Endothelial cell (in vitro differentiated cells): ENCODE measurements around the gene PON2. TPM values are rescaled to one million over a fixed set of nuclear protein-coding genes. Genes with fewer than 3 reads are reported as not detected.
"Not testable (repeated sequence)": the region's sequence is repeated elsewhere in the genome, so short reads cannot be mapped to it uniquely, and the experiment has no call there.

ENCODE experiments used
- DNase-seq: peaks from one replicate; pipeline ENCODE4 v3.0.0; 2021; ENCODE audit warnings: low spot score
- H3K27ac Mint-ChIP-seq: one replicate; pipeline ENCODE4 v1.8.0; 2021; ENCODE audit warnings: mixed read lengths, inconsistent platforms; ENCODE audit not compliant: unreplicated experiment
- H3K27me3 Mint-ChIP-seq: one replicate; pipeline ENCODE4 v1.8.0; 2021; ENCODE audit warnings: mild to moderate bottlenecking, moderate library complexity, mixed read lengths, inconsistent platforms; ENCODE audit not compliant: unreplicated experiment
- H3K36me3 Mint-ChIP-seq: one replicate; pipeline ENCODE4 v1.8.0; 2021; ENCODE audit warnings: mild to moderate bottlenecking, low read depth, mixed read lengths, inconsistent platforms; ENCODE audit not compliant: unreplicated experiment
- H3K4me1 Mint-ChIP-seq: one replicate; pipeline ENCODE4 v1.8.0; 2021; ENCODE audit warnings: mild to moderate bottlenecking, mixed read lengths, inconsistent platforms; ENCODE audit not compliant: unreplicated experiment
- H3K4me3 Mint-ChIP-seq: one replicate; pipeline ENCODE4 v1.8.0; 2021; ENCODE audit warnings: mild to moderate bottlenecking, mixed read lengths, inconsistent platforms; ENCODE audit not compliant: unreplicated experiment
- H3K9me3 Mint-ChIP-seq: one replicate; pipeline ENCODE4 v1.8.0; 2021; ENCODE audit warnings: mixed read lengths, inconsistent platforms; ENCODE audit not compliant: unreplicated experiment
- CTCF ChIP-seq: fragments of 200-600 bp; sonication (generic); IDR thresholded peaks from one replicate; pipeline ENCODE4 v1.5.0; 2021; ENCODE audit warnings: antibody characterized with exemption; ENCODE audit not compliant: unreplicated experiment
- total RNA-seq: library from RNA; stranded (reverse); fragmentation: NEBNext Ultra II Directional; extraction: Animal tissue kit (Norgen Biotek cat#: 25700); gene quantifications from one replicate; pipeline ENCODE4 v1.2.1, GENCODE V29; 2021; ENCODE audit not compliant: unreplicated experiment

Gene PON2
- total RNA-seq, 1 donor from 2014 or later = 158 TPM

GRCh38 chr7:95467912-95468607, 33.2 kb upstream of the PON2 start:
- no peak overlapping the region for H3K27ac Mint-ChIP-seq
- no peak for TF ChIP-seq CTCF
- H3K4me1 Mint-ChIP-seq = peaks cover 38% of the 10 kb centered on the region
- no peaks in the 10 kb centered on the region for H3K27me3 Mint-ChIP-seq
- H3K36me3 Mint-ChIP-seq = no peaks in the 10 kb centered on the region
- H3K9me3 Mint-ChIP-seq = no peaks in the 10 kb centered on the region
- no peak for DNase-seq
- H3K4me3 Mint-ChIP-seq = no peak overlapping the region

GRCh38 chr7:95460653-95461052, 25.8 kb upstream of the PON2 start:
- H3K27ac Mint-ChIP-seq, H3K36me3 Mint-ChIP-seq, H3K27me3 Mint-ChIP-seq, DNase-seq, H3K4me1 Mint-ChIP-seq, H3K9me3 Mint-ChIP-seq, H3K4me3 Mint-ChIP-seq: not testable (repeated sequence)

DNA sequence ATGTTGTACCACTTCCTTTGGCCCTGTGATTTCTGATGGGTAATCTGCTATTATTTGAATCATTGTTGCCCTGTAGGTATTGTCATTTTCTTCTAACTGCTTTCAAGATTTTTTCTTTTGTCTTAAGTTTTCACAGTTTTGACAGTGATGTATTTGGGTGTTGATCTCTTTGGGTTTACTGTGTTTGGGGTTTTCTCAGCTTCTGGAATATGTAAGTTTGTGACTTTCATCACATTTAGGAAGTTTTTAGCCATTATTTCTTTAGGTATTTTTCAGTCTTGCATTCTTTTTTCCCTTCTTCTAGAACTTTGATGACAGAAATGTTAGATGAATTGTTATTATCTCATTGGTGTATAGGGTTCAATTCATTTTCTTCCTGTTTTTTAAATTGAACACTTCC, 23.1 kb upstream of the PON2 start:
- Mint-ChIP-seq H3K27ac (no peak overlapping the region), H3K36me3 (peaks cover 6% of the 10 kb centered on the region), H3K4me1 (no peaks in the 10 kb centered on the region), H3K4me3 (no peak overlapping the region), H3K27me3 (peaks cover 3% of the 10 kb centered on the region), H3K9me3 (no peaks in the 10 kb centered on the region)
- TF ChIP-seq CTCF = no peak
- no peak for DNase-seq

DNA sequence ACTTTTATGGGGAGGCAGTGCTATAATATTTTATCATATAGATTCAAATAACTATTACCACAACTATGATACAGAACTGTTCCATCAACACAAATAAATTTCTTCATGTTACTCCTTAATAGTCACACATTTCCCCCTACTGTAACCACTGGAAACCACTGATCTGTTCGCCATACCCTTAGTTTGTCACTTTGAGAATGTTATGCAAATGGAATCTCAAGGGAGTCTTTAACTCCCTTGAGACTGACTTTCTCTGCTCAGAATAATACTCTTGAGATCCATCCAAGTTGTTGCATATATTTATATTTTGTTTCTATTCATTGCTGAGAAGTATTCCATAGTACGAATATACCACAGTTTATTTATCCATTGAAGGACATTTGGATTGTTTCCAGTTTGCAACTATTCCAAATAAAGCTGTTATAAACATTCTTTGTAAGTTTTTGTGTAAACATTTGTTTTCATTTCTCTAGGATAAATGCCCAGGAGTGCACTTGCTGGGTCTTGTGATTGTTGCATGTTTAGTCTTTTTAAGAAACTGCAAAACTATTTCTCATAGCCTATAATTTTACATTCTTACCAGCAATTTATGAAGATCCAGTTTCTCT, 19.7 kb upstream of the PON2 start:
- no peak for DNase-seq
- no peak overlapping the region for H3K4me3 Mint-ChIP-seq
- H3K9me3 Mint-ChIP-seq = no peaks in the 10 kb centered on the region
- H3K36me3 Mint-ChIP-seq = no peaks in the 10 kb centered on the region
- H3K27ac Mint-ChIP-seq = no peak overlapping the region
- no peaks in the 10 kb centered on the region for H3K27me3 Mint-ChIP-seq
- no peaks in the 10 kb centered on the region for H3K4me1 Mint-ChIP-seq
- no peak for TF ChIP-seq CTCF

DNA sequence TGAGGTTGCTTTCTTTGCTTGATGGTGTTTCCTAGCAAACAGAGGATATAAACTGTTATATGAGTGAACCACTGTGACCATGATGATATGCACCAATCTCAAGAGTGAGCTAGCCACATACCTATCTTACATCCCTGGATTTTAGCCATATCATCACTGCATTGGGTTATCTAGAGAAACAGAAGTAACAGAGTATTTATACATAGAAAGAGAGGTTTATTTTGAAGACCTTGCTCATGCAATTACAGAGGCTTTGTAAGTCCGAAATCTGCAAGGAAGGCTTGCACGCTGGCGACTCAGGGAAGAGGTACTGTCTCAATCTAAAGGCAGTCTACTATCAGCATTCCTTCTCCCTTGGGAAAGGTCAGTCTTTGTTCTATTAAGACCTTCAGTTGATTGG, 11.8 kb upstream of the PON2 start:
- H3K27me3 Mint-ChIP-seq = peaks cover 2% of the 10 kb centered on the region
- TF ChIP-seq CTCF = no peak
- H3K36me3 Mint-ChIP-seq = no peaks in the 10 kb centered on the region
- H3K27ac Mint-ChIP-seq = no peak overlapping the region
- H3K9me3 Mint-ChIP-seq = no peaks in the 10 kb centered on the region
- no peak overlapping the region for H3K4me3 Mint-ChIP-seq
- H3K4me1 Mint-ChIP-seq = no peaks in the 10 kb centered on the region
- DNase-seq = no peak
